Progenitor cell of endocrine pancreas (in vitro differentiated cells): Measurements from ENCODE around the gene SNAP47. TPM values are rescaled to one million over a fixed set of nuclear protein-coding genes. Genes with fewer than 3 reads are reported as not detected.

Experiments
- DNase-seq: peaks from one replicate; pipeline ENCODE4 v3.0.0; 2021; ENCODE audit warnings: low spot score; ENCODE audit not compliant: unreplicated experiment
- H3K27ac Mint-ChIP-seq: 2 replicates; pipeline ENCODE4 v1.8.0; 2021; ENCODE audit warnings: mild to moderate bottlenecking, moderate library complexity, mixed read lengths
- H3K27me3 Mint-ChIP-seq: 2 replicates; pipeline ENCODE4 v1.8.0; 2021; ENCODE audit warnings: mixed read lengths
- H3K36me3 Mint-ChIP-seq: 2 replicates; pipeline ENCODE4 v1.8.0; 2022; ENCODE audit warnings: mixed read lengths; ENCODE audit not compliant: insufficient read depth
- H3K4me1 Mint-ChIP-seq: 2 replicates; pipeline ENCODE4 v1.8.0; 2021; ENCODE audit warnings: low read depth, mixed read lengths
- H3K4me3 Mint-ChIP-seq: 2 replicates; pipeline ENCODE4 v1.8.0; 2021; ENCODE audit warnings: low read depth, mild to moderate bottlenecking, moderate library complexity, mixed read lengths
- H3K9me3 Mint-ChIP-seq: 2 replicates; pipeline ENCODE4 v1.8.0; 2021; ENCODE audit warnings: low read depth, mixed read lengths
- total RNA-seq: library from RNA; stranded (reverse); gene quantifications from 2 replicates; pipeline ENCODE4 v1.2.1, GENCODE V29; 2021
- TF ChIP-seq, protein P1 (sequence below): fragments of 200-600 bp; sonication (generic); IDR thresholded peaks from one replicate; pipeline ENCODE4 v1.5.0; 2021; ENCODE audit warnings: antibody characterized with exemption, mild to moderate bottlenecking; ENCODE audit not compliant: unreplicated experiment

SNAP47 gene
- total RNA-seq, 1 donor from 2014 or later = 39.6 TPM

DNA sequence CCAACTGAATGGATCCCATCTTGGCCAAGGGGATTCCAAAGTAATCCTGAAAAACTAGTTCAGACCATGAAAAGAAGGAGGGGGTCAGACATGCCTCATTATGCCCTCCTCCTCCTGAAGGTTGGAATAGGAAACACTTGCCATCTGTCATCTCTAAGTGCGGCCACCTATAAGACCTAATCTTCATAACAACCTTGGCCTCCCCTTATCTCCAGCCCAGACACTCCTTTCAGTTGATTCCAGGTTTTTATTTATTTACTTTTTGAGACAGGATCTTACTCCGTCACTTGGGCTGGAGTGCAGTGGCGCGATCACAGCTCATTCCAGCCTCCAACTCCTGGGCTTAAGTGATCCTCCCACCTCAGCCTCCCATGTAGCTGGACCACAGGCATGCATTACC lies 19.7 kb downstream of the SNAP47 start:
- no peak overlapping the region for H3K27ac Mint-ChIP-seq
- TF ChIP-seq, protein P1, sequence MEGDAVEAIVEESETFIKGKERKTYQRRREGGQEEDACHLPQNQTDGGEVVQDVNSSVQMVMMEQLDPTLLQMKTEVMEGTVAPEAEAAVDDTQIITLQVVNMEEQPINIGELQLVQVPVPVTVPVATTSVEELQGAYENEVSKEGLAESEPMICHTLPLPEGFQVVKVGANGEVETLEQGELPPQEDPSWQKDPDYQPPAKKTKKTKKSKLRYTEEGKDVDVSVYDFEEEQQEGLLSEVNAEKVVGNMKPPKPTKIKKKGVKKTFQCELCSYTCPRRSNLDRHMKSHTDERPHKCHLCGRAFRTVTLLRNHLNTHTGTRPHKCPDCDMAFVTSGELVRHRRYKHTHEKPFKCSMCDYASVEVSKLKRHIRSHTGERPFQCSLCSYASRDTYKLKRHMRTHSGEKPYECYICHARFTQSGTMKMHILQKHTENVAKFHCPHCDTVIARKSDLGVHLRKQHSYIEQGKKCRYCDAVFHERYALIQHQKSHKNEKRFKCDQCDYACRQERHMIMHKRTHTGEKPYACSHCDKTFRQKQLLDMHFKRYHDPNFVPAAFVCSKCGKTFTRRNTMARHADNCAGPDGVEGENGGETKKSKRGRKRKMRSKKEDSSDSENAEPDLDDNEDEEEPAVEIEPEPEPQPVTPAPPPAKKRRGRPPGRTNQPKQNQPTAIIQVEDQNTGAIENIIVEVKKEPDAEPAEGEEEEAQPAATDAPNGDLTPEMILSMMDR = no peak
- H3K4me3 Mint-ChIP-seq = no peak overlapping the region
- no peaks in the 10 kb centered on the region for H3K9me3 Mint-ChIP-seq
- DNase-seq = no peak
- peaks cover 10% of the 10 kb centered on the region for H3K36me3 Mint-ChIP-seq
- no peaks in the 10 kb centered on the region for H3K27me3 Mint-ChIP-seq
- no peaks in the 10 kb centered on the region for H3K4me1 Mint-ChIP-seq

DNA sequence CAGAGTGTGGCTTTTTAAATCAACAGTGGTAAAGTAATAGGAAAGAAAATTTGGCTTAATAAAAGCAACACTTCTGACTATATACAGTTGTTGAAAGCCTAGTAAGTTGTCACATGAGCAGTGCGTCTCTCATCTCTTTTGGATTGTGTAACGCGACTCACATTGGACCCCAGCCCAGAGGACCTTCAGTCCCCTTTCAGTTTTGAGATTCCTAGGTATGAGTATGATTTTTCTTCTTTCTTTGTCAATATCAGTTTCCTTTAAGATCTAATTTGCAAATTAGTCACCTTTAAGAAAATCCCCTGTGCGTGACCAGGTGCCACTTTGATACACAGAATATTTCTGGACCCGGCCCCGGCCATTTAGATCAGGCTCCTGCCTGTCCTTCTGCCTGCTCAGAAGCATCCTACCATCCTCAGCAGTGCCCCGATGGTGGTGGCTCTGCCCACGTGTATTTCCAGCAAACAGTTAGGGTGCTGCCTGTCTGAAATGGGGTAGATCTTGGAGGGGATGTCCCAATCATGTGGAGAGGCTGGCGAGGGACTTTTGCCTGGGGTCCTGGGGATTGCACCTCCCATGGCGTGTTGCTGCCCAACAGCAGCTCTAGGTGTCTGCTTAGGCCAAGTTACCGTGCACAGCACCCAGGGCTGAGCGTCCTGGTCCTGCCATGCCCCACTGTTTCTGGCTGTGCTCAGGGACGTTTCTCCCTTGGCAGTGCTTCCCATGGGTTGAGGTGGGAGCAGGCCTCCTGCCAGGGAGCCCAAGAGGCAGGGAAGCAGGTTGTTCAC lies 21.1 kb downstream of the SNAP47 start:
- DNase-seq = no peak
- TF ChIP-seq, protein P1 = no peak
- Mint-ChIP-seq H3K4me3 (no peak overlapping the region), H3K9me3 (no peaks in the 10 kb centered on the region), H3K4me1 (no peaks in the 10 kb centered on the region), H3K27me3 (no peaks in the 10 kb centered on the region), H3K36me3 (peaks cover 10% of the 10 kb centered on the region), H3K27ac (no peak overlapping the region)

DNA sequence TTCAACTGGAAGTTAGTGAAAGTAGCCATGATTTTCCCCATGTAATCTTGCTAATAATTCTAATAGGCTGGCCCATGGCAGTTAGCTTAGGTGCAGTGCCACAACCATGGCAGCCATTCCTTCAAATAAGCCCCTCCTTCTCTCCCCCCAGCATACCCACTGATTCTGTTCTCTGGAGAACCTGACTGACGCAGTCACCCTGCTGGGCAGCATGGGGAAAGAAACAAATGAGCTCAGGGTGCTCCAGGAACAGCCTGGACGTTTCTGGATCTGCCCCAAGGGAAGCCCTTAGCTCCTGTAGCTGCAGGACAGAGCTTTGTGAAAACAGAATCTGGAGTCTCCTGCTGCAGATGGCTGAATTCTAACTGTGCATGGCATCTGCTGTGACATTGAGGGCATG lies 22.5 kb downstream of the SNAP47 start:
- no peaks in the 10 kb centered on the region for H3K4me1 Mint-ChIP-seq
- TF ChIP-seq, protein P1 = no peak
- no peaks in the 10 kb centered on the region for H3K9me3 Mint-ChIP-seq
- peaks cover 10% of the 10 kb centered on the region for H3K36me3 Mint-ChIP-seq
- no peak overlapping the region for H3K4me3 Mint-ChIP-seq
- H3K27me3 Mint-ChIP-seq = no peaks in the 10 kb centered on the region
- DNase-seq = no peak
- no peak overlapping the region for H3K27ac Mint-ChIP-seq

DNA sequence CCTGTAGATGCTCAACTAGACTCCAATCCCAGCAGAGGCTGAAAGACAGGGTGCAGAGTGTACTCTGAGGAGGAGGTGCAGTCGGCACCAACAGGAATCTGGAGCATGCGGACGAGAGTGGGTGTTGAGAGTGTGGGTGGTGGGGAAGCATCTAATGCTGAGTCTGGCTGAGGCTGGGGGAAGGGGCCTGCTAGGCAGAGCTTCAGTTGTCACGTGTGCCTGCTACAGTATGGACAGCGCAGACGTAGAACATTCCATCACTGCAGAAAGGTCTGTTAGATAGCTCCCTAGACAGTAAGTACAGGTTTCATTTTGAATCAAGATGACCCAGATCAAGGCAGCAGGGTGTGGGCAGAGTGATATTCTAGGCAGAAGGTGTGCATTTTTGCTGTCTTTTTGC lies 23.1 kb downstream of the SNAP47 start:
- TF ChIP-seq, protein P1 = no peak
- H3K9me3 Mint-ChIP-seq = no peaks in the 10 kb centered on the region
- peaks cover 10% of the 10 kb centered on the region for H3K36me3 Mint-ChIP-seq
- H3K27me3 Mint-ChIP-seq = no peaks in the 10 kb centered on the region
- DNase-seq = no peak
- no peaks in the 10 kb centered on the region for H3K4me1 Mint-ChIP-seq
- H3K27ac Mint-ChIP-seq = no peak overlapping the region
- no peak overlapping the region for H3K4me3 Mint-ChIP-seq

DNA sequence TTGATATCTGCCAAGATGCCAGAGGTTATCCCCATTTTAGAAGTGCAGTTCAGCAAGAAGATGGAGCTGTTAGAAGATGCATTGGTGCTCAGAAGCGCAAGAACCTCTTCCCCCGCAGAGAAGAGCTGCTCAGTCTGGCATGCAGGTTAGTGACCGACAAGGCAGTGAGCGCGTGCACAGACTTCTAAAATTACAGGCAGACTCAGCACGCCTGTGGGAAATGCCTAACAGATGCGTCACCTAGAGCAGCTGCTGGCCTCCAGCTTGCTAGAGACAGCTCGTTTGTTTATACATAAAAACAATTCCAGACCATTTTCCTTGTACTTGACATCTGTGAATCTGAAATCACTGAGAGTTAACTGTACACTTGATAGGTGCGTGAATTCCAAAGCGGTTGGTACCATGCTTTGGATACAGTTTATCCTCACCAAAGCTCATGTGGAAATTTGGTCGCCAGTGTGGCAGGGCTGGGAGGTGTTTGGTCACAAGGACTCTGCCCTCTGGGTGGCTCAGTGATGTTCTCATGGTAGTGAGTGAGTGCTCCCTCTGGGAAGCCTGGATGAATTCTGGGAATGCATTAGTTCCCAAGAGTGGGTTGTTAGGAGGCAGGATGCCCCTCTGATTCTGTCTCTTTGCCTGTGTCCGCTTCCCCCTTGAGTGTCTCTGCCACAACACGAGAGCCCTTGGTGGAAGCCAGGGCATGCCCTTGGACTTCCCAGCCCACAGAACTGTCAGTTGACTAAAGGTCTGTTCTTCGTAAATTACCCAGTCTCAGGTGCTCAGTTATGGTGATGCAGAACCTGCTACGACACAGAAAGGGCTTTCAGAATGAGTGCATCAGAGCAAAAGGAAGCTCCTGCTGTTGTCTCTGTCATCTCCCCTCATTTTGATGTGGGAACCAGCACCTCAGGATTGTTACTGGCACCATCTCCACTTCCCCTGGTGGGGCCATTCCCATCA lies 24.4 kb downstream of the SNAP47 start:
- peaks cover 10% of the 10 kb centered on the region for H3K36me3 Mint-ChIP-seq

More for the DNA sequence above, 24.4 kb downstream of the SNAP47 start:
- Mint-ChIP-seq H3K9me3 (no peaks in the 10 kb centered on the region), H3K4me1 (no peaks in the 10 kb centered on the region), H3K4me3 (no peak overlapping the region), H3K27ac (no peak overlapping the region), H3K27me3 (no peaks in the 10 kb centered on the region)
- no peak for DNase-seq
- TF ChIP-seq, protein P1 = no peak
